ENCODE data around the gene DPEP2NB.
A peak's percentile ranks its signal among the peaks of the same experiment; 100 is the strongest.
"Not testable (repeated sequence)": the region's sequence is repeated elsewhere in the genome, so short reads cannot be mapped to it uniquely, and the experiment has no call there.

DPEP2NB gene

DNA sequence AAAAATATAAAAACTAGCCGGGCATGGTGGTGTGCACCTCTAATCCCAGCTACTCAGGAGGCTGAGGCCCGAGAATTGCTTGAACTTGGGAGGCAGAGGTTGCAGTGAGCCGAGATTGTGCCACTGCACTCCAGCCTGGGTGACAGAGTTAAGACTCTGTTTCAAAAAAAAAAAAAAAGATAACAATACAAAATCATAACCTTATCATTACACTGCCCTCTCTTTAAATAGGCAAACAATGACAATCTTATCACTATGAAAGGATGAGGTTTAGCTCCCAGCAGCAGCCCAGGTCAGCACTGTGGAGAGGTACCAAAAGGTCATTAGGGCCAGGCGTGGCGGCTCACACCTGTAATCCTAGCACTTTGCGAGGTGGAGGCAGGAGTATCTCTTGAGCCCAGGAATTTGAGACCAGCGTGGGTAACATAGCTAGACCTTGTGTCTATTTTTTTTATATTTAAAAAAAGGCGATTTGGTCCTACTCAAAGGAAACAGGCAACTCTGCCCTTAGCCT lies 3.5 kb upstream of the DPEP2NB start:
- FAIRE-seq (no peak), DNase-seq (ENCODE audit: low spot score) (no peak)

GRCh38 chr16:68013440-68013839 lies 2.3 kb downstream of the DPEP2NB start:
- FAIRE-seq (no peak), DNase-seq (ENCODE audit: low spot score) (no peak)

GRCh38 chr16:68009872-68010271 lies 5.8 kb downstream of the DPEP2NB start:
- not testable (repeated sequence) for DNase-seq (ENCODE audit: low spot score); FAIRE-seq

DNA sequence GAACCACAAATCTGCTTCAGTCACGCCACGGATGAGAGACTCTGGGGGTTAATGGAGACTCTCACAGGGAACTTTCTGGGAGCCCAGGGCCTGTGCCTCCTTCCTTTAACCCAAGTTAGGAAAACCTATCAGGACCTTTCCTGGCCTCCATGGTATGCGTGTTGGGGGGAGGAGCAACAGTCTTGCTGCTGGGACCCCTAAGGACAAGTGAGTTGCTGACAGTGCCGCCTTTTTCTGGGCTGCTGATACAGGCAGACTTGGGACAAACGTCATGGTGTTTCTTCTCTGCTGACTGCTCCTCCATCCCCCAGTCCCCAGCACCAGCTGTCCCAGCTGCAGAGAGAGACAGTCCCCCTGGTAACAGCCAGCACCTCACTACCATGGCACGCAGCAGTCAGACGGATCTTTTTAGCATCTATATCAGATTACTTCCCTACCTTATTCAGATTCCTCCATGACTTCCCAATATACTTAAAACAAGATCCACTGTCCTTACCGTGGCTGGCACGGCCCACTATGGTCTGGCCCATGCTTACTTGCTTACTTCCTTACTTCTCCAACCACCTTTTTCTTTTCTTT lies 6.5 kb downstream of the DPEP2NB start:
- FAIRE-seq (no peak), DNase-seq (ENCODE audit: low spot score) (no peak)

DNA sequence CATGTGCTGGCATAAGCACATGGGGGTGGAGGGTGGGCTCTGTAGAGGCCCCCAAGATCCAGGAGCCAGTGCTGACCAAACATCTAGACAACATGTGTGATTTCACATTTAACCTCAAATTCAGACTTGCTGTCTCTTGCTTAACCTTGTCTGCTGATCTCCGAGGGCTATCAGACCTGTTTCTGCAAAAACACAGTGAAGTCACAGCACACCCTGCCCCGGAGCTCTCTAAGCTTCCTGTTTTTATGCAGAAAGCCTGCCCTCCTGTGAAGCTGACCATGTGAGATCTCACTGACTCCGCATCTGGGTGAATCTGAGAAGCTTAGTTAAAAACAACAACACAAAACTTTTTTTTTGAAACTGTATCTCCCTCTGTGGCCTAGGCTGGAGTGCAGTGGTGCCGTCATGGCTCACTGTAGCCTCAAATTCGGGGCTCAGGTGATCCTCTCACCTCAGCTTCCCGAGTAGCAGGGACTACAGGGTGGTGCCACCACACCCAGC lies 9.9 kb downstream of the DPEP2NB start:
- no peak for DNase-seq (ENCODE audit: low spot score)
- no peak for FAIRE-seq

DNA sequence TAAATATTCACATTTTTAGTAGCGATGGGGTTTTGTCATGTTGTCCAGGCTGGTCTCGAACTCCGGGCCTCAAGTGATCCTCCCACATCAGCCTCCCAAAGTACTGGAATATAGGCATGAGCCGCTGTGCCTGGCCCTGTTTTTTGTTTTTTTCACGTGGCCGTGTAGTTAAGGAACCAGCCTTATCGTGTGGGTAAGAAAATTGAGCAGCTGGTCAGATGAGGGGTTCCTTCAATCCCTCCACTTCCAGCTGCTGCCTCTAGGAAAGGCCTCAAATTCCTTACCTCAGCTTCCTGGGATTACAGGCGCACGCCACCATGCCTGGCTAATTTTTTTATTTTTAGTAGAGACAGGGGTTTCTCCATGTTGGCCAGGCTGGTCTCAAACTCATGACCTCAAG lies 10.5 kb downstream of the DPEP2NB start:
- FAIRE-seq (no peak), DNase-seq (ENCODE audit: low spot score) (no peak)

- no peak for FAIRE-seq
- DNase-seq (ENCODE audit: low spot score) = no peak
Measured at GRCh38 chr16:68003031-68003430, 12.7 kb downstream of the DPEP2NB start.

GRCh38 chr16:68000450-68000849 lies 15.3 kb downstream of the DPEP2NB start:
- no peak for DNase-seq (ENCODE audit: low spot score)
- FAIRE-seq = no peak

DNA sequence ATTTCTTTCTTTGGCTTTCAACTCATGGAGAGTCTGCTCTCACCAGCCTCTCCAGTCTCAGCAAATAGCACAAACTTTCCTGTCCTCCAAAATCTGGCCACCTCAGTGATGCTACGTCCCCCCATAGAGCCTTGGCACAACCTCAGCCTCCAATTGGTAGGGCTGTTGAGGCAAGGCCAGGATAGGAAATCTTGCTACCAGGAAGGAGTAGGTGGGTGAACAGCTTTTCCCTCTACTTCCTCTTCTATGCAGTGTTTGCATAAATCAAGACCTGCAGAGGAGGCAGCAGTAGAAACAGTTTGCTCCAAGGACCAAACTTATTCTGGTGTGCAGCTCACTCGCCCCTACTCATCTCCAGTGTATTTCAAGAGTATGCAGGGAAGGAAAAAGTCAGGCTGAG lies 15.7 kb downstream of the DPEP2NB start:
- DNase-seq (ENCODE audit: low spot score) = no peak
- FAIRE-seq = no peak

DNA sequence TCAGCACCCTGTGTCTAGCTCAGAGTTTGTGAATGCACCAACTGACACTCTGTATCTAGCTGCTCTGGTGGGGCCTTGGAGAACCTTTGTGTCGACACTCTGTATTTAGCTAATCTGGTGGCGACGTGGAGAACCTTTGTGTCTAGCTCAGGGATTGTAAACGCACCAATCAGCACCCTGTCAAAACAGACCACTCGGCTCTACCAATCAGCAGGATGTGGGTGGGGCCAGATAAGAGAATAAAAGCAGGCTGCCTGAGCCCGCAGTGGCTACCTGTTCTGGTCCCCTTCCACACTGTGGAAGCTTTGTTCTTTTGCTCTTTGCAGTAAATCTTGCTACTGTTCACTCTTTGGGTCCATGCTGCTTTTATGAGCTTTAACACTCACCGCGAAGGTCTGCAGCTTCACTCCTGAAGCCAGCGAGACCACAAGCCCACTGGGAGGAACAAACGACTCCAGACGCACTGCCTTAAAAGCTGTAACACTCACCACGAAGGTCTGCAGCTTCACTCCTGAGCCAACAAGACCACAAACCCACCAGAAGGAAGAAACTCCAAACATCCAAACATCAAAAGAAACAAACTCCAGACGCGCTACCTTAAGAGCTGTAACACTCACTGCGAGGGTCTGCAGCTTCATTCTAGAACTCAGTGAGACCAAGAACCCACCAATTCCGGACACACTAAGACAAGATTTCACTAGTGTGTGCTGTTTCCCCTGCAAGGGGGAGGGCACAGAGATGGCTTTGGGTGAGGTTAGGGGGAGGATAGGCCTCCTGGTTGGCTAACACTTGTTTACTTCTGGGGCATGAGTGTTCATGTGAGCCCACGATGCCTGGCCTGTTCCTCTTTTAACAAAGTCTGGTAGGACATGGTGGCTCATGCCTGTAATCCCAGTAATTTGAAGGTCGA lies 16.7 kb downstream of the DPEP2NB start, which contains the start of gene DPEP2:
DPEP2 (minus strand) TSS at position 706 of the 910 bp plus-strand sequence. CDS start 6,272 bp downstream, outside the sequence.
- not testable (repeated sequence) for FAIRE-seq; DNase-seq (ENCODE audit: low spot score)

DNA sequence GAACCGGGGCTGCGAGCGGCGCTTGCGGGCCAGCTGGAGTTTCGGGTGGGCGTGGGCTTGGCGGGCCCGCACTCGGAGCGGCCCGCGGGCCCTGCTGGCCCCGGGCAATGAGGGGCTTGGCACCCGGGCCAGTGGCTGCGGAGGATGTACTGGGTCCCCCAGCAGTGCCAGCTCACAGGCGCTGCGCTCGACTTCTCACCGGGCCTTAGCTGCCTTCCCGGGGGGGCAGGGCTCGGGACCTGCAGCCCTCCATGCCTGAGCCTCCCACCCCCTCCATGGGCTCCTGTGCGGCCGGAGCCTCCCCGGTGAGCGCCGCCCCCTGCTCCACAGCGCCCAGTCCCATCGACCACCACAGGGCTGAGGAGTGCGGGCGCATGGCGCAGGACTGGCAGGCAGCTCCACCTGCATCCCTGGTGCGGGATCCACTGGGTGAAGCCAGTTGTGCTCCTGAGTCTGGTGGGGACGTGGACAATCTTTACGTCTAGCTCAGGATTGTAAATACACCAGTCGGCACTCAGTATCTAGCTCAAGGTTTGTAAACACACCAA lies 17.4 kb downstream of the DPEP2NB start:
- not testable (repeated sequence) for FAIRE-seq; DNase-seq (ENCODE audit: low spot score)

GRCh38 chr16:67996666-67997065 lies 19.0 kb downstream of the DPEP2NB start:
- no peak for DNase-seq (ENCODE audit: low spot score)
- FAIRE-seq = no peak

- DNase-seq (ENCODE audit: low spot score) (no peak), FAIRE-seq (no peak)
Measured at GRCh38 chr16:67995423-67995822, 20.3 kb downstream of the DPEP2NB start.

- FAIRE-seq; DNase-seq (ENCODE audit: low spot score): not testable (repeated sequence)
Measured at GRCh38 chr16:67994040-67994408, 21.7 kb downstream of the DPEP2NB start.

- FAIRE-seq (no peak), DNase-seq (ENCODE audit: low spot score) (peak; percentile 89)
Measured at GRCh38 chr16:67993207-67994039, 22.3 kb downstream of the DPEP2NB start.

GRCh38 chr16:67992661-67993206 lies 23.0 kb downstream of the DPEP2NB start:
- no peak for DNase-seq (ENCODE audit: low spot score)
- no peak for FAIRE-seq

- no peak for FAIRE-seq
- DNase-seq (ENCODE audit: low spot score) = no peak
Measured at GRCh38 chr16:67990018-67990386, 25.7 kb downstream of the DPEP2NB start.

DNA sequence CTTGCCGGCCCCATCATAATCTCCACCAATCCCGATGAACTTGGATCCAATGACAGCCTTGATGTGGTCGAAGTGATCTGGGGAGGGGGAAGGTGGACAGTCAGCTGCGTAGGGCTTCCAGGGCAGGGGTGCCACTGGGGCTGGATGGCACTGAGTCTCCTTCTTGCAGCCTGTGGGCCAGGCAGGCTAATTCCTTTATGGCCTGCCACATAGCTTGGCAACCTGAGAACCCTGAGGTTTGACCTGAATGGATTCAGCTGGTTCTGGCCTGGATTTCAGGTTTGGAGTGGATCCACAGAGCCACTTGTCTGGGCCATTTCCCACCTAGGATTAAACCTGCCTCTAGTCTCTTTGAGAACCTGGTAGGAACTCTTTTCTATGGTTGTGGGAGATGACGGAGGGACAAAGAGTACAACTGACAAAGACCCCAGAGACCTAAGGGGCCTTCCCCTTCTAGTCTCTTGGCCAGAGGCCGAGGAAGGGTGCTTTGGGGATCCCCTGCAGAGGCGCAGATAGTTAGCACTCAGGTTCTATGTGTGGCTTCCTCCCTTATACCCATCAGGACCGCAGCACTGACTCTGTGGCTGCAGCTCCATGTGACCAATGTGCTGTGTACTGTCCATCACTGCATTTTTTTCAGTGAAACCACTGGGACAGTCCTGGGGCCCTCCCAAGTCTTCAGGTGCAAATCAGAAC lies 26.2 kb downstream of the DPEP2NB start:
- FAIRE-seq = no peak
- DNase-seq (ENCODE audit: low spot score) = no peak

GRCh38 chr16:67988675-67989074 lies 27.0 kb downstream of the DPEP2NB start:
- FAIRE-seq = no peak
- no peak for DNase-seq (ENCODE audit: low spot score)

DNA sequence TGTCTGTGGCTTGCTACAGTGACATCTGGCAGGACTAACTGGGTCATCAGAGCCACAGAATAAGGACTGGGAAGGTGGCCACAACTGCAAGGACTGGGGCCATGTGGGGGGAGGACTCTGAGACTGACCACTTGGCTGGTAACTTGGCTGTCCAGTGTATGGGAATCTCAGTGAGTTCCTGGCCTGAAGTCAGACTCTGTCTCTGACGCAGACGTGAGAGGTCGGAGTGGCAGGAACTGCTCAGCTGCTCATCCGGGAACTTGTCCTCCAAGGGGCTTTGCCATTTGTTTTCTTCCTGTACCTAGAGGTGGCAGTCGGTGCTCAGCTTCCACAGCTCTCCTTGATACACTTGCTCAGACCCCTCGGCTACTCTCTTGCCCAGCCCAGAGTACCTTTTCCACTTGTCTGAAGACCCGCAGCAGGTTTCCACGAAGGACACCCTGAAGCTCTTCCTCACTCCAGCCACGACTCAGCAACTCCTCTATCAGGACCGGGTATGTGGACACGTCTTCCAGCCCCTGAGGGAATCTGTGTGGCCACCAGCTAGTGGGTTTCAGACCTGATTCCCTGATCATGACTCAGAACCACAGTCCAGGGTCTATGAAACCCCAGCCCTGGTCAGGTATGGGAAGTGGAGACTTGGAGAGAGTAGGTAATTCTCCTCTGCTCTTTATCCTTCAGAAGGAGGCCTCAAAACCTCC lies 28.1 kb downstream of the DPEP2NB start:
- DNase-seq (ENCODE audit: low spot score) (no peak), FAIRE-seq (no peak)

All from urothelium cell line (cell line).